Right atrium auricular region (tissue), 2 donors: ENCODE data around the gene ENPP3. TPM values are rescaled to one million over a fixed set of nuclear protein-coding genes. Genes with fewer than 3 reads are reported as not detected.

ENCODE experiments used
- DNase-seq: peaks from one replicate; pipeline ENCODE4 v3.0.0-alpha.2; 2019; ENCODE audit warnings: low spot score
- H3K27ac ChIP-seq, 2 donors: fragments of 200-600 bp; sonication (generic); 1 replicate in 1 of 2; 2 replicates in 1 of 2; pipeline ENCODE4 v1.5.1; 2016 to 2019
- H3K27me3 ChIP-seq, 2 donors: fragments of 200-600 bp; sonication (generic); one replicate each; pipeline versions ENCODE4 v1.5.1 to v1.6.0; 2017 to 2019
- H3K36me3 ChIP-seq: fragments of 200-600 bp; sonication (generic); one replicate; pipeline ENCODE4 v1.5.1; 2016
- H3K4me1 ChIP-seq, 2 donors: fragments of 200-600 bp; sonication (generic); one replicate each; pipeline versions ENCODE4 v1.5.1 to v1.6.0; 2017 to 2019
- H3K4me3 ChIP-seq, 2 donors: fragments of 200-600 bp; sonication (generic); 1 replicate in 1 of 2; 2 replicates in 1 of 2; pipeline ENCODE4 v1.5.1; 2017 to 2019; ENCODE audit warnings: mild to moderate bottlenecking in 1 of 2, moderate library complexity in 1 of 2
- H3K9me3 ChIP-seq, 2 donors: fragments of 200-600 bp; sonication (generic); one replicate each; pipeline ENCODE4 v1.5.1; 2019
- total RNA-seq, 2 donors: library from RNA; depleted of rRNA; stranded (reverse); fragments of >200 nt; gene quantifications; one replicate each; pipeline ENCODE4 v1.1.0, GENCODE V29; 2016
- TF ChIP-seq, protein P1 (sequence below), 2 donors: fragments of 200-600 bp; sonication (generic); IDR thresholded peaks; one replicate each; pipeline ENCODE4 v1.5.1; 2019; ENCODE audit warnings: antibody characterized with exemption in 2 of 2

Gene ENPP3
- total RNA-seq, 2 donors from 2014 or later: 0.16 TPM; not detected in 1

DNA sequence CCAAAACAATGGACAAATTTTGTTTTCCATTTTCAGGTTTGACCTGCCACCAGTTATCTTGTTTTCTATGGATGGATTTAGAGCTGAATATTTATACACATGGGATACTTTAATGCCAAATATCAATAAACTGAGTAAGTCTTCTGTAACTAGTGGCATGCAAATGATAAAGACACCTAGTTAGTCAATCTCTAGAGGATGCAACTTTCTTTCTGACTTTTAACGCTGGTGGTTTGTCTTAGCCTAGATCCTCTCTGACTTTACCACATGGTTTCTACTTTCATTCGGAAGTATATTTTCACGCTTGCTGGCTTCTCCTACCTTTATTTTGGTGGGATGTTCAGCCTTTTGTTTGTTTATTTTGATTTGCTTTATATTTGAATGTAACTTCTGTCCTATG is 21.2 kb downstream of the ENPP3 start:
- Histone ChIP-seq H3K27ac (no peak overlapping the region), H3K4me3 (no peak overlapping the region), H3K4me1 (no peaks in the 10 kb centered on the region), H3K9me3 (no peaks in the 10 kb centered on the region), H3K27me3 (no peaks in the 10 kb centered on the region), H3K36me3 (no peaks in the 10 kb centered on the region)
- TF ChIP-seq, protein P1, sequence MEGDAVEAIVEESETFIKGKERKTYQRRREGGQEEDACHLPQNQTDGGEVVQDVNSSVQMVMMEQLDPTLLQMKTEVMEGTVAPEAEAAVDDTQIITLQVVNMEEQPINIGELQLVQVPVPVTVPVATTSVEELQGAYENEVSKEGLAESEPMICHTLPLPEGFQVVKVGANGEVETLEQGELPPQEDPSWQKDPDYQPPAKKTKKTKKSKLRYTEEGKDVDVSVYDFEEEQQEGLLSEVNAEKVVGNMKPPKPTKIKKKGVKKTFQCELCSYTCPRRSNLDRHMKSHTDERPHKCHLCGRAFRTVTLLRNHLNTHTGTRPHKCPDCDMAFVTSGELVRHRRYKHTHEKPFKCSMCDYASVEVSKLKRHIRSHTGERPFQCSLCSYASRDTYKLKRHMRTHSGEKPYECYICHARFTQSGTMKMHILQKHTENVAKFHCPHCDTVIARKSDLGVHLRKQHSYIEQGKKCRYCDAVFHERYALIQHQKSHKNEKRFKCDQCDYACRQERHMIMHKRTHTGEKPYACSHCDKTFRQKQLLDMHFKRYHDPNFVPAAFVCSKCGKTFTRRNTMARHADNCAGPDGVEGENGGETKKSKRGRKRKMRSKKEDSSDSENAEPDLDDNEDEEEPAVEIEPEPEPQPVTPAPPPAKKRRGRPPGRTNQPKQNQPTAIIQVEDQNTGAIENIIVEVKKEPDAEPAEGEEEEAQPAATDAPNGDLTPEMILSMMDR (IDR thresholded peaks at IDR 0.05): no peak
- DNase-seq: no peak

DNA sequence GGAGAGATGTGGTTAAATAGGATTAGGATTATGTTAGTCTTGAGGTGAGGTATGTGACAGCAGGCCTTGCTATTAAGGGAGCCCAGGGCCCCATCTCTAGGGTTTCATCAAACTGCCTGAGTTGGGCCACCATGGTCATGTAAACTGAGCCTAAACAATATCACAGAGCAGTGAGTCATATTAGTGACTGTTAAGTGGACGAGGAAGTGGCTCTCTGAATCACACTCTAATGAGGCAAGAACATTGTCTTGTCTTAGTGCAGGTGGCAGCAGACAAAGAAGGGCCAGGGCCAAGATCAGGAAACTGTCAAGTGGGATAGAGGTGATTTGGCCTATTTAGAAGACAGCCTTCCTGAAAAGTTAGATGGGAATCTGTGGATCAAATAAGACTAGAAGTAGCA is 23.1 kb downstream of the ENPP3 start:
- Histone ChIP-seq H3K4me3 (no peak overlapping the region), H3K36me3 (no peaks in the 10 kb centered on the region), H3K27ac (no peak overlapping the region), H3K27me3 (no peaks in the 10 kb centered on the region), H3K4me1 (no peaks in the 10 kb centered on the region), H3K9me3 (no peaks in the 10 kb centered on the region)
- no peak for DNase-seq
- TF ChIP-seq, protein P1 (IDR thresholded peaks at IDR 0.05): no peak

DNA sequence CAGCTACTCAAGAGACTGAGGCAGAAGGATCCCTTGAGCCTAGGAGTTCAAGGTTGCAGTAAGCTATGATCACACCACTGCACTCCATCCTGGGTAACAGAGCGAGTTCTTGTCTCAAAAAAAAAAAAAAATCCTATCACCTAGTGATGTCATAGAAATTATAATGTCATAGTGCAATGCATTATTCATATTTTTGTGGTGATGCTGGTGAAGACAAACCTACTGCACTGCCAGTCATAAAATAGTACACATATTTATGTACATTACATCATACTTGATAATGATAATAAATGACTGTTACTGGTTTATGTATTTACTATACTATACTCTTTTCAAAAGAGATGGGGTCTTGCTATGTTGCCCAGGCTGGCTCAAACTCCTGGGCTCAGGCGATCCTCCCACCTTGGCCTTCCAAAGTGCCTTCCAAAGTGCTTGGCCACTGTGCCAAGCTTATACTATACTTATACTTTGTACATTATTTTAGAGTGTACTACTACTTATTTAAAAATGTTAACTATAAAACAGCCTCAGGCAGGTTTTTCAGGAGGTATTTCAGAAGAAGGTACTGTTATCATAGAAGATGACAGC is 26.6 kb downstream of the ENPP3 start:
- Histone ChIP-seq H3K36me3 (no peaks in the 10 kb centered on the region), H3K9me3 (no peaks in the 10 kb centered on the region), H3K4me1 (no peaks in the 10 kb centered on the region), H3K4me3 (no peak overlapping the region), H3K27ac (no peak overlapping the region), H3K27me3 (no peaks in the 10 kb centered on the region)
- DNase-seq: no peak
- TF ChIP-seq, protein P1 (IDR thresholded peaks at IDR 0.05): no peak

DNA sequence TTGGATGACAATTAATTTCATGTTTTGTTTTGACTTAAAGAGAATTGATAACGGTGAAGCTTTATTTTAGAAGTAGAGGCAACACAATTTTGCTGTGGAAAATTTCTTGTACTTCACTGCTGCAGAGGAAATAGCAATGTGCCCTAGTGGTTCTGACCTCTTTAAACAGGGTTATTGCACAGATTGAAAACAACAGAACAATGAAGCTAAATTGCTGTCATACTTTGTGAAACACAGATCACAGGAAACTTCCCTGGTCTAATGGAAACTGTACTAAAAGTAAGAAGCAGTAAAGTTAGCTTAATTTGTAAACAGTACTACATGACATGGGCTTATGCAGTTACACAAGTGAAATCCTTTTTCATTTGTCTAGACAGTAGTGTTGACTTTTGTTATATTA is 32.8 kb downstream of the ENPP3 start:
- Histone ChIP-seq H3K4me1 (no peaks in the 10 kb centered on the region), H3K4me3 (no peak overlapping the region), H3K27me3 (no peaks in the 10 kb centered on the region), H3K27ac (no peak overlapping the region), H3K9me3 (no peaks in the 10 kb centered on the region), H3K36me3 (no peaks in the 10 kb centered on the region)
- DNase-seq: no peak
- TF ChIP-seq, protein P1 (IDR thresholded peaks at IDR 0.05): no peak

DNA sequence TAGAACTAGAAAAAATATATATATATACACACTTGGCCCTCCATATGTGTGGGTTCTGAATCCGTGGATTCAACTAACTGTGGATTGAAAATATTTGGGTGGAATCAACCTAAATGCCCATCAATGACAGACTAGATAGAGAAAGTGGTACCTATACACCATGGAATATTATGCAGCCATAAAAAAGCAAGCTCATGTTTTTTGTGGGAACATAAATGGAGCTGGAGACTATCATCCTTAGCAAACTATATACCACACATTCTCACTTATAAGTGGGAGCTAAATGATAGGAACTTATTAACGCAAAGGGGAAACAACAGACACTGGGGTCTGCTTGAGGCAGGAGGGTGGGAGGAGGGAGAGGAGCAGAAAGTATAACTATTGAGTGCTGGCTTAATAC is 36.1 kb downstream of the ENPP3 start:
- H3K4me1 ChIP-seq: no peaks in the 10 kb centered on the region
- no peaks in the 10 kb centered on the region for H3K27me3 ChIP-seq
- no peak overlapping the region for H3K27ac ChIP-seq
- H3K36me3 ChIP-seq: no peaks in the 10 kb centered on the region
- no peaks in the 10 kb centered on the region for H3K9me3 ChIP-seq
- no peak overlapping the region for H3K4me3 ChIP-seq
- TF ChIP-seq, protein P1 (IDR thresholded peaks at IDR 0.05): no peak
- DNase-seq: no peak

DNA sequence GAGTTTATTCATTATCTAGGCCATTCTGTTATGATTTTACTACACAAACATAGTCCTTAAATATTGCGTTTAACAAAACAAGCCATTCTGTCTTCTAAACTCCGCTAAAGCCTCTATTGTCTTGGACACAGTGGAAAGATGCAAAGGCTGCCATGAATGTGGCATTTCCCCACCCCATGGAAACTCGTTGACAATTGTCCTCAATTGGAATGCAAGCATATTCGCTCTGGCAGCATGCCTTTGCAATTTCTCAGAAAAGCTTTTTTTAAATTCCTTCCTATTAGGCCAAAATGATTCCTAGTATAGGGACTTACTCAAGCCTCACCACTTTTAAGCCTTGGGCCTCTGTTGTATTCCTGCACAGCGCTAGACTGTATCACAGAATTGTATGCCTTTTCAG is 41.3 kb downstream of the ENPP3 start:
- TF ChIP-seq, protein P1 (IDR thresholded peaks at IDR 0.05): no peak
- no peaks in the 10 kb centered on the region for H3K4me1 ChIP-seq

More for the DNA sequence above, 41.3 kb downstream of the ENPP3 start:
- Histone ChIP-seq H3K4me3 (no peak overlapping the region), H3K9me3 (no peaks in the 10 kb centered on the region), H3K27me3 (no peaks in the 10 kb centered on the region), H3K27ac (no peak overlapping the region), H3K36me3 (no peaks in the 10 kb centered on the region)
- no peak for DNase-seq
